OCI-LY1 (cell line): ENCODE measurements around the gene LCN12.

Experiments used
- H2AFZ ChIP-seq: fragments of 200-600 bp; sonication (generic), shearing (Covaris generic); 2 replicates; pipeline ENCODE4 v1.6.0; 2014; ENCODE audit warnings: antibody characterized with exemption, mild to moderate bottlenecking, low read length
- H3F3A ChIP-seq: fragments of 200-600 bp; sonication (generic), shearing (Covaris generic); 2 replicates; pipeline ENCODE4 v1.6.0; 2014; ENCODE audit warnings: mild to moderate bottlenecking, antibody characterized with exemption, low read length, moderate library complexity; ENCODE audit not compliant: insufficient read depth
- H3K27ac ChIP-seq: fragments of 200-600 bp; sonication (generic); 2 replicates; pipeline ENCODE4 v1.5.1; 2014; ENCODE audit warnings: low read length, mixed run types, mild to moderate bottlenecking, low read depth; ENCODE audit not compliant: poor library complexity, severe bottlenecking
- H3K27me3 ChIP-seq: fragments of 200-600 bp; sonication (generic); 2 replicates; pipeline ENCODE4 v1.6.0; 2014; ENCODE audit warnings: antibody characterized with exemption, mild to moderate bottlenecking, low read length, moderate library complexity; ENCODE audit not compliant: insufficient read depth
- H3K36me3 ChIP-seq: fragments of 200-600 bp; sonication (generic); 2 replicates; pipeline ENCODE4 v1.6.1; 2014; ENCODE audit warnings: mild to moderate bottlenecking, antibody characterized with exemption, low read length, moderate library complexity, mixed read lengths; ENCODE audit not compliant: insufficient read depth
- H3K4me1 ChIP-seq: fragments of 200-600 bp; sonication (generic); 2 replicates; pipeline ENCODE4 v1.5.1; 2014; ENCODE audit warnings: mild to moderate bottlenecking, low read length, moderate library complexity; ENCODE audit not compliant: insufficient read depth, severe bottlenecking
- H3K4me2 ChIP-seq: fragments of 200-600 bp; sonication (generic), shearing (Covaris generic); 2 replicates; pipeline ENCODE4 v1.6.1; 2014; ENCODE audit warnings: low read length
- H3K4me3 ChIP-seq: fragments of 200-600 bp; sonication (generic); 2 replicates; pipeline ENCODE4 v1.5.1; 2014; ENCODE audit warnings: low read length, low read depth, mild to moderate bottlenecking, mixed read lengths; ENCODE audit not compliant: poor library complexity, severe bottlenecking
- H3K79me2 ChIP-seq: fragments of 200-600 bp; shearing (Covaris generic); 2 replicates; pipeline ENCODE4 v1.6.1; 2016; ENCODE audit warnings: mixed run types, low read length, mixed read lengths; ENCODE audit not compliant: insufficient read depth
- H3K9ac ChIP-seq: fragments of 200-600 bp; sonication (generic), shearing (Covaris generic); 2 replicates; pipeline ENCODE4 v1.6.1; 2014; ENCODE audit warnings: mild to moderate bottlenecking, low read length, mixed read lengths
- H3K9me2 ChIP-seq: fragments of 200-600 bp; sonication (generic), shearing (Covaris generic); 2 replicates; pipeline ENCODE4 v1.6.1; 2014; ENCODE audit warnings: low read depth, mild to moderate bottlenecking, low read length, mixed read lengths
- H3K9me3 ChIP-seq: fragments of 200-600 bp; shearing (Covaris generic); 2 replicates; pipeline ENCODE4 v1.6.1; 2014; ENCODE audit warnings: low read length, mixed read lengths
- H4K20me1 ChIP-seq: fragments of 200-600 bp; sonication (generic), shearing (Covaris generic); 2 replicates; pipeline ENCODE4 v1.6.0; 2016; ENCODE audit warnings: mild to moderate bottlenecking, low read length; ENCODE audit not compliant: insufficient read depth
- CTCF ChIP-seq: fragments of 200-600 bp; sonication (generic), shearing (Covaris generic); IDR thresholded peaks from 2 replicates; pipeline ENCODE4 v1.5.1; 2017; ENCODE audit warnings: mild to moderate bottlenecking, antibody characterized with exemption, low read length, moderate library complexity, mixed read lengths
- EZH2 ChIP-seq: fragments of 200-600 bp; sonication (generic), shearing (Covaris generic); IDR thresholded peaks from 2 replicates; pipeline ENCODE4 v1.8.0; 2017; ENCODE audit warnings: borderline replicate concordance, mixed run types, mild to moderate bottlenecking, antibody characterized with exemption, low read length, moderate library complexity, mixed read lengths

Gene LCN12

GRCh38 chr9:136984464-136985026, 32.5 kb downstream of the LCN12 start:
- no peaks in the 10 kb centered on the region for H3F3A ChIP-seq
- H3K4me1 ChIP-seq, result no peaks in the 10 kb centered on the region
- no peak overlapping the region for H3K4me2 ChIP-seq
- H2AFZ ChIP-seq, result no peak overlapping the region
- no peak for TF ChIP-seq CTCF
- no peak for TF ChIP-seq EZH2
- H3K36me3 ChIP-seq, result no peaks in the 10 kb centered on the region
- no peaks in the 10 kb centered on the region for H3K79me2 ChIP-seq
- H3K9me2 ChIP-seq, result no peaks in the 10 kb centered on the region
- H3K27me3 ChIP-seq, result peaks cover 21% of the 10 kb centered on the region
- no peaks in the 10 kb centered on the region for H3K9me3 ChIP-seq
- no peak overlapping the region for H3K27ac ChIP-seq
- H3K4me3 ChIP-seq, result no peak overlapping the region
- no peak overlapping the region for H3K9ac ChIP-seq
- no peaks in the 10 kb centered on the region for H4K20me1 ChIP-seq

- H3K9me3 ChIP-seq, result no peaks in the 10 kb centered on the region
- no peak for TF ChIP-seq CTCF
- no peak for TF ChIP-seq EZH2
- H3K79me2 ChIP-seq, result no peaks in the 10 kb centered on the region
- no peak overlapping the region for H3K4me3 ChIP-seq
- no peak overlapping the region for H3K4me2 ChIP-seq
- no peaks in the 10 kb centered on the region for H3K9me2 ChIP-seq
- no peak overlapping the region for H3K27ac ChIP-seq
- no peaks in the 10 kb centered on the region for H3F3A ChIP-seq
- no peak overlapping the region for H2AFZ ChIP-seq
- peaks cover 21% of the 10 kb centered on the region for H3K27me3 ChIP-seq
- no peaks in the 10 kb centered on the region for H4K20me1 ChIP-seq
- no peak overlapping the region for H3K9ac ChIP-seq
- no peaks in the 10 kb centered on the region for H3K36me3 ChIP-seq
- no peaks in the 10 kb centered on the region for H3K4me1 ChIP-seq
Observed at GRCh38 chr9:136985027-136985602, 33.0 kb downstream of the LCN12 start.

- H3K79me2 ChIP-seq, result no peaks in the 10 kb centered on the region
- no peaks in the 10 kb centered on the region for H3F3A ChIP-seq
- no peaks in the 10 kb centered on the region for H3K9me2 ChIP-seq
- H3K36me3 ChIP-seq, result no peaks in the 10 kb centered on the region
- H3K4me2 ChIP-seq, result no peak overlapping the region
- H3K4me3 ChIP-seq, result no peak overlapping the region
- H3K9me3 ChIP-seq, result no peaks in the 10 kb centered on the region
- TF ChIP-seq CTCF, result no peak
- TF ChIP-seq EZH2, result no peak
- no peaks in the 10 kb centered on the region for H4K20me1 ChIP-seq
- no peak overlapping the region for H2AFZ ChIP-seq
- H3K27me3 ChIP-seq, result peaks cover 19% of the 10 kb centered on the region
- no peak overlapping the region for H3K9ac ChIP-seq
- H3K27ac ChIP-seq, result no peak overlapping the region
- no peaks in the 10 kb centered on the region for H3K4me1 ChIP-seq
Observed at GRCh38 chr9:136985853-136986252, 33.8 kb downstream of the LCN12 start.
